SK-N-SH treated with all-trans-retinoic acid at 6 μM for 48 hours (cell line): ENCODE measurements around the gene ARHGEF10L.

Source experiments
- ATAC-seq: fragments of 200-7000 bp; cut with Tn5 transposase; 3 replicates; pipeline ENCODE4 v1.9.1; 2020; ENCODE audit warnings: mild to moderate bottlenecking, moderate library complexity
- ARNTL ChIP-seq: fragments of 450-650 bp; formaldehyde crosslinking; IDR thresholded peaks from 2 replicates; pipeline ENCODE4 v1.5.0; 2020; ENCODE audit warnings: low read depth, mild to moderate bottlenecking, moderate library complexity, borderline replicate concordance
- BACH2 ChIP-seq: fragments of 250-450 bp; sonication (Bioruptor Pico); IDR thresholded peaks from 2 replicates; pipeline ENCODE4 v1.9.0; 2021; ENCODE audit warnings: mild to moderate bottlenecking, borderline replicate concordance
- CREB5 ChIP-seq: fragments of 250-450 bp; sonication (Bioruptor Pico); IDR thresholded peaks from 2 replicates; pipeline ENCODE4 v1.5.1; 2020; ENCODE audit warnings: low read depth, mild to moderate bottlenecking, moderate library complexity
- CSDC2 ChIP-seq: fragments of 250-450 bp; sonication (Bioruptor Pico); IDR thresholded peaks from 2 replicates; pipeline ENCODE4 v1.5.0; 2020; ENCODE audit warnings: mild to moderate bottlenecking, moderate library complexity
- ESRRG ChIP-seq: fragments of 250-450 bp; sonication (Bioruptor Pico); IDR thresholded peaks from 2 replicates; pipeline ENCODE4 v1.6.1; 2021; ENCODE audit warnings: mild to moderate bottlenecking
- ISL1 ChIP-seq: fragments of 250-450 bp; sonication (Bioruptor Pico); IDR thresholded peaks from 2 replicates; pipeline ENCODE4 v2.1.2; 2022; ENCODE audit warnings: mild to moderate bottlenecking, moderate library complexity
- OSR1 ChIP-seq: fragments of 250-450 bp; sonication (Bioruptor Pico); IDR thresholded peaks from 2 replicates; pipeline ENCODE4 v1.8.0; 2022; ENCODE audit warnings: moderate library complexity, mild to moderate bottlenecking, inconsistent platforms
- PATZ1 ChIP-seq: fragments of 250-450 bp; sonication (Bioruptor Pico); IDR thresholded peaks from 2 replicates; pipeline ENCODE4 v1.8.0; 2020; ENCODE audit warnings: mild to moderate bottlenecking, moderate library complexity, borderline replicate concordance
- POU6F1 ChIP-seq: fragments of 250-450 bp; sonication (Bioruptor Pico); IDR thresholded peaks from 2 replicates; pipeline ENCODE4 v1.8.0; 2021; ENCODE audit warnings: low read depth, mild to moderate bottlenecking, moderate library complexity, borderline replicate concordance
- PPARA ChIP-seq: fragments of 250-450 bp; sonication (Bioruptor Pico); IDR thresholded peaks from 2 replicates; pipeline ENCODE4 v1.5.0; 2020; ENCODE audit warnings: mild to moderate bottlenecking, borderline replicate concordance
- TCF4 ChIP-seq: fragments of 250-450 bp; sonication (Bioruptor Pico); IDR thresholded peaks from 2 replicates; pipeline ENCODE4 v1.8.0; 2021; ENCODE audit warnings: mild to moderate bottlenecking, moderate library complexity, borderline replicate concordance
- TOX ChIP-seq: fragments of 250-450 bp; sonication (Bioruptor Pico); IDR thresholded peaks from 2 replicates; pipeline ENCODE4 v1.8.0; 2021; ENCODE audit warnings: mild to moderate bottlenecking, moderate library complexity, borderline replicate concordance
- TSHZ2 ChIP-seq: fragments of 250-450 bp; sonication (Bioruptor Pico); IDR thresholded peaks from 2 replicates; pipeline ENCODE4 v1.5.0; 2020; ENCODE audit warnings: mild to moderate bottlenecking, moderate library complexity
- ZC3H10 ChIP-seq: fragments of 250-450 bp; sonication (Bioruptor Pico); IDR thresholded peaks from 2 replicates; pipeline ENCODE4 v1.5.1; 2021; ENCODE audit warnings: mild to moderate bottlenecking, moderate library complexity
- ZFP3 ChIP-seq: fragments of 250-450 bp; sonication (Bioruptor Pico); IDR thresholded peaks from 2 replicates; pipeline ENCODE4 v1.5.0; 2020; ENCODE audit warnings: mild to moderate bottlenecking, moderate library complexity
- ZNF8 ChIP-seq: fragments of 450-650 bp; formaldehyde crosslinking; IDR thresholded peaks from 2 replicates; pipeline ENCODE4 v1.5.0; 2020; ENCODE audit warnings: mild to moderate bottlenecking, moderate library complexity

The ARHGEF10L gene

GRCh38 chr1:17671314-17671705 lies 131.8 kb downstream of the ARHGEF10L start (continued):
- TF ChIP-seq TSHZ2 (no peak), ESRRG (CRISPR knock-in tag) (no peak), ISL1 (CRISPR knock-in tag) (no peak)

- peak; percentile 8; the same call in 1 of the 3 replicates for ATAC-seq
- TF ChIP-seq TOX: no peak
- TF ChIP-seq ZC3H10: no peak
- TF ChIP-seq ZNF8: no peak
- TF ChIP-seq TCF4: no peak
- TF ChIP-seq CSDC2: no peak
These were observed 132.2 kb downstream of the ARHGEF10L start for GRCh38 chr1:17671741-17672140.

GRCh38 chr1:17672226-17672625 lies 132.7 kb downstream of the ARHGEF10L start:
- TF ChIP-seq ESRRG (CRISPR knock-in tag) (no peak), CSDC2 (no peak), BACH2 (CRISPR knock-in tag) (no peak), PATZ1 (CRISPR knock-in tag) (no peak), ISL1 (CRISPR knock-in tag) (no peak), ARNTL (CRISPR knock-in tag) (no peak), ZFP3 (CRISPR knock-in tag) (no peak), TSHZ2 (no peak), POU6F1 (CRISPR knock-in tag) (no peak)
- ATAC-seq: no peak

GRCh38 chr1:17673329-17674072 lies 134.0 kb downstream of the ARHGEF10L start:
- no peak for ATAC-seq
- no peak for TF ChIP-seq CSDC2
- no peak for TF ChIP-seq ESRRG (CRISPR knock-in tag)
- no peak for TF ChIP-seq OSR1 (CRISPR knock-in tag)
- TF ChIP-seq PPARA: no peak
- TF ChIP-seq BACH2 (CRISPR knock-in tag): no peak
- TF ChIP-seq, all 23 proteins: peak for 0

GRCh38 chr1:17674726-17675500 lies 135.4 kb downstream of the ARHGEF10L start:
- peak; percentile 11; the same call in 1 of the 3 replicates for ATAC-seq
- TF ChIP-seq CREB5 (CRISPR knock-in tag) (no peak), ZC3H10 (no peak), ZFP3 (CRISPR knock-in tag) (no peak), PATZ1 (CRISPR knock-in tag) (no peak), POU6F1 (CRISPR knock-in tag) (no peak)
